ENCODE results near the gene CYP2D6.
"Not testable (repeated sequence)": the region's sequence is repeated elsewhere in the genome, so short reads cannot be mapped to it uniquely, and the experiment has no call there.

CYP2D6 gene

GRCh38 chr22:42154293-42155052 lies 23.9 kb upstream of the CYP2D6 start:
- no peak for DNase-seq (ENCODE audit: low read depth, low spot score)
- no peak for TF ChIP-seq CTCF (IDR thresholded peaks at IDR 0.05; ENCODE audit: insufficient read depth, low read length, missing control alignments)
- no peak overlapping the region for H3K4me3 ChIP-seq (ENCODE audit: low read depth, low read length)
- ChIA-PET CTCF (interaction anchor here (1.0 to 1.5 kb wide), 4 partner anchors 9 to 290 kb away, joined by 3 to 5 read pairs (median 4); no protein-coding TSS in a partner anchor), POLR2A (no interaction called here)

DNA sequence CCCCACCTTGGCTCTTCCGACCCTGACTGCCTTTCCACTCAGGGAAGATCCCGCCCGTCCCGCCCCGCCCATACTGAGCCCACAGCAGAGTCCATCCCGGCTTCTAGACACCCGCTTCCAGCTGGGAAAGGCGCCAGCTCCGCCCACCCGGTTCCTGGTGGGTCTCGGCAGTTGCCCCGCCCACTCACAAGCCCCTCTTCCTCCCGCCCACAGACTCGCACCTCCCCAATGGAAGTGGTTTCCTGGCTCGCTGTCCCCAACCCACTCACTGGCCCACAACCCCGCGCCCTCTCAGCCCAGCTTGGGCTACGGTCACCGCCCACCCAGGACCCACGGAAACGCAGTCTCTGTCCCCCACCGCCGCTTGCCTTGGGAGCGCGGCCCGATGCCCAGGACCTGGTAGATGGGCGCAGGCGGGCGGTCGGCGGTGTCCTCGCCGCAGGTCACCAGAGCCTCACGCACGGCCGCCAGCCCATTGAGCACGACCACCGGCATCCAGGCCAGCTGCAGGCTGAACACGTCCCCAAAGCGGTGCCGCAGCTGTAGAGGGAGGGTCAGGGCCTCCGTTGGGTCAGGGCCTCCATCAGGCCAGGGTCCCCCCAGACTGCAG lies 22.2 kb upstream of the CYP2D6 start:
- ChIA-PET CTCF (no interaction called here), POLR2A (no interaction called here)
- H3K4me3 ChIP-seq (ENCODE audit: low read depth, low read length): no peak overlapping the region
- no peak for DNase-seq (ENCODE audit: low read depth, low spot score)
- TF ChIP-seq CTCF (IDR thresholded peaks at IDR 0.05; ENCODE audit: insufficient read depth, low read length, missing control alignments): no peak

DNA sequence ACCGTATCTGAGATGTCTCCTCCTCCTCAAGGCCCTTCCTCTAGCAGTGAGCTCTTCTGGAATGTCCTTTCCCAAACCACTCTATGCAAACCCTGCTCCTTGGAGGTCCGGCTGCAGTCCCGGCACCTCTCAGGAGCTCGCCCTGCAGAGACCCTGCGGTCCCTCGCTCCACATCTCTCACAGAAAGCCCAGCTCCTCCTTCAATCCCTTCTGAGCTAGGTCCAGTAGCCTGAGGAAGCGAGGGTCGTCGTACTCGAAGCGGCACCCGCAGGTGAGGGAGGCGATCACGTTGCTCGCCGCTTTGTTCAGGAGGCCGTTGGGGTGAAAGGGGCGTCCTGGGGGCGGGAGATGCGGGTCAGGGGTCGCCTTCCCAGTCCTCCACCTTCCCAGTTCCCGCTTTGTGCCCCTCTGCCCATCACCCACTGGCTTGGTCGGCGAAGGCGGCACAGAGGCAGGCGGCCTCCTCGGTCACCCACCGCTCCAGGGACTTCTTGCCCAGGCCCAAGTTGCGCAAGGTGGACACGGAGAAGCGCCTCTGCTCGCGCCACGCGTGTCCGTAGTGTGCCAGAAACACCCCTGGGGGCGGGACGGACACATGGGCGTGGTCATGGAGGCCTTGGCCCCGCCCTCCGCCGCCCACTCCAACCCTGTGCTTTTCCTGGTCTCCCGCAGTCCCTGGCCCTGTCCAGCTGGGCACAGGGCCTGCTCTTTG lies 21.5 kb upstream of the CYP2D6 start:
- no peak for DNase-seq (ENCODE audit: low read depth, low spot score)
- TF ChIP-seq CTCF (IDR thresholded peaks at IDR 0.05; ENCODE audit: insufficient read depth, low read length, missing control alignments): no peak
- no peak overlapping the region for H3K4me3 ChIP-seq (ENCODE audit: low read depth, low read length)
- ChIA-PET POLR2A (no interaction called here), CTCF (no interaction called here)

DNA sequence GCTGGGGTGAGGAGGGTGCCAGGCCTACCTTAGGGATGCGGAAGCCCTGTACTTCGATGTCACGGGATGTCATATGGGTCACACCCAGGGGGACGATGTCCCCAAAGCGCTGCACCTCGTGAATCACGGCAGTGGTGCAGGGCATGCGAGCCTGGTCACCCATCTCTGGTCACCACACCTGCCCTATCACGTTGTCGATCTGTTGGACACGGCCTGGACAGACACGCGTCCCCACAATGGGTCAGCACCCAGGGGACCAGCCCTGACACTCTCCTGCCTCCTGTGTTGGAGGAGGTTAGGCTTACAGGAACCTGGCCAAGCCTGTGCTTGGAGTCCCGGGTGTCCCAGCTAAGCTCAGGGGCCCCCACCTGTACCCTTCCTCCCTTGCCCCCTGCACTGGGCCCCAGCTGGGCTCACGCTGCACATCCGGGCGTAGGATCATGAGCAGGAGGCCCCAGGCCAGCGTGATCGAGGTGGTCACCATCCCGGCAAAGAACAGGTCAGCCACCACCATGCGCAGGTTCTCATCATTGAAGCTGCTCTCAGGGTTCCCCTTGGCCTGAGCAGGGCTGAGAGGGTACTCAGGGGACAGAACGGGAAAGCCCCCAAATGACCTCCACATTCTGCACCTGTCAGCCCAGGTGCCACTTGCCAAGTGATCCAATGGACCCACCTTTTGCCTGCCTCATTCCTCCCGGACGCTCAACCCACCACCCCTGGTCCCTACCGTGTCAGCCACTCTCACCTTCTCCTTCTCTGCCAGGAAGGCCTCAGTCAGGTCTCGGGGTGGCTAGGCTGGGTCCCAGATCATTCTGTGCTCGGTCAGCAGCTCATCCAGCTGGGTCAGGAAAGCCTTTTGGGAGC lies 20.3 kb upstream of the CYP2D6 start:
- ChIA-PET CTCF (no interaction called here), POLR2A (no interaction called here)
- no peak for DNase-seq (ENCODE audit: low read depth, low spot score)
- TF ChIP-seq CTCF (IDR thresholded peaks at IDR 0.05; ENCODE audit: insufficient read depth, low read length, missing control alignments): no peak
- H3K4me3 ChIP-seq (ENCODE audit: low read depth, low read length): no peak overlapping the region

- DNase-seq (ENCODE audit: low read depth, low spot score); H3K4me3 ChIP-seq (ENCODE audit: low read depth, low read length); CTCF ChIA-PET; POLR2A ChIA-PET: not testable (repeated sequence)
Measured at GRCh38 chr22:42149798-42150197, 19.2 kb upstream of the CYP2D6 start.

- no peak overlapping the region for H3K4me3 ChIP-seq (ENCODE audit: low read depth, low read length)
- ChIA-PET POLR2A (no interaction called here), CTCF (interaction anchor here (1.6 kb wide), 1 partner anchor 10 kb away, joined by 3 read pairs; no protein-coding TSS in a partner anchor)
- no peak for TF ChIP-seq CTCF (IDR thresholded peaks at IDR 0.05; ENCODE audit: insufficient read depth, low read length, missing control alignments)
- no peak for DNase-seq (ENCODE audit: low read depth, low spot score)
Measured at GRCh38 chr22:42145175-42145574, 14.6 kb upstream of the CYP2D6 start.

- H3K4me3 ChIP-seq (ENCODE audit: low read depth, low read length); POLR2A ChIA-PET; CTCF ChIA-PET; DNase-seq (ENCODE audit: low read depth, low spot score): not testable (repeated sequence)
Measured at GRCh38 chr22:42143859-42144822, 13.5 kb upstream of the CYP2D6 start.
